Stimulated activated naive CD8-positive, alpha-beta T cell treated with anti-CD3 and anti-CD28 coated beads, Interleukin-15, Interleukin-2, amounts not matched to agents 100 ng/mL and 50 ng/mL, for 24 hours (primary cell): ENCODE results near the gene KLF11.
"Not testable (repeated sequence)": the region's sequence is repeated elsewhere in the genome, so short reads cannot be mapped to it uniquely, and the experiment has no call there.

ENCODE experiments used
- H3K27ac Mint-ChIP-seq: one replicate; pipeline ENCODE4 v1.8.0; 2021; ENCODE audit warnings: mild to moderate bottlenecking, mixed read lengths
- H3K27me3 Mint-ChIP-seq: one replicate; pipeline ENCODE4 v1.8.0; 2021; ENCODE audit warnings: mixed read lengths
- H3K36me3 Mint-ChIP-seq: one replicate; pipeline ENCODE4 v1.8.0; 2021; ENCODE audit warnings: low read depth, mixed read lengths
- H3K4me1 Mint-ChIP-seq: one replicate; pipeline ENCODE4 v1.8.0; 2021; ENCODE audit warnings: low read depth, mixed read lengths
- H3K4me3 Mint-ChIP-seq: one replicate; pipeline ENCODE4 v1.8.0; 2021; ENCODE audit warnings: mild to moderate bottlenecking, mixed read lengths
- H3K9me3 Mint-ChIP-seq: one replicate; pipeline ENCODE4 v1.8.0; 2021; ENCODE audit warnings: mixed read lengths

KLF11 gene

DNA sequence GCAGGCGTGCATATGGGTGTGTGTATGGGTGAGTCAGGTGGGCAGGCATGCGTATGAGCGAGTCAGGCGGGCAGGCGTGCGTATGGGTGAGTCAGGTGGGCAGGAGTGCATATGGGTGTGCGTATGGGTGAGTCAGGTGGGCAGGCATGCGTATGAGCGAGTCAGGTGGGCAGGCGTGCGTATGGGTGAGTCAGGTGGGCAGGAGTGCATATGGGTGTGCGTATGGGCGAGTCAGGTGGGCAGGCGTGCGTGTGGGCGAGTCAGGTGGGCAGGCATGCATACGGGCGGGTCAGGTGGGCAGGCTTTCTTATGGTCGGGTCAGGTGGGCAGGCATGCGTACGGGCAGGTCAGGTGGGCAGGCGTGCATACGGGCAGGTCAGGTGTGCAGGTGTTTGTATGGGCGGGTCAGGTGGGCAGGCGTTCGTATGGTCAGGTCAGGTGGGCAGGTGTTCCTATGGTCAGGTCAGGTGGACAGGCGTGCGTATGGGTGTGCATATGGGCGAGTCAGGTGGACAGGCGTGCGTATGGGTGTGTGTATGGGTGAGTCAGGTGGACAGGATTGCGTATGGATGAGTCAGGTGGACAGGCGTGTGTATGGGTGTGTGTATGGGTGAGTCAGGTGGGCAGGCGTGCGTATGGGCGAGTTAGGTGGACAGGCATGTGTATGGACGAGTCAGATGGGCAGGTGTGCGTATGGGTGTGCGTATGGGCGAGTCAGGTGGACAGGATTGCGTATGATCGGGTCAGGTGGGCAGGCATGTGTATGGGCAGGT is 28.7 kb upstream of the KLF11 start:
- Mint-ChIP-seq H3K27me3 (peaks cover 4% of the 10 kb centered on the region), H3K9me3 (peaks cover 5% of the 10 kb centered on the region), H3K4me3 (no peak overlapping the region), H3K36me3 (no peaks in the 10 kb centered on the region), H3K27ac (no peak overlapping the region), H3K4me1 (no peaks in the 10 kb centered on the region)

DNA sequence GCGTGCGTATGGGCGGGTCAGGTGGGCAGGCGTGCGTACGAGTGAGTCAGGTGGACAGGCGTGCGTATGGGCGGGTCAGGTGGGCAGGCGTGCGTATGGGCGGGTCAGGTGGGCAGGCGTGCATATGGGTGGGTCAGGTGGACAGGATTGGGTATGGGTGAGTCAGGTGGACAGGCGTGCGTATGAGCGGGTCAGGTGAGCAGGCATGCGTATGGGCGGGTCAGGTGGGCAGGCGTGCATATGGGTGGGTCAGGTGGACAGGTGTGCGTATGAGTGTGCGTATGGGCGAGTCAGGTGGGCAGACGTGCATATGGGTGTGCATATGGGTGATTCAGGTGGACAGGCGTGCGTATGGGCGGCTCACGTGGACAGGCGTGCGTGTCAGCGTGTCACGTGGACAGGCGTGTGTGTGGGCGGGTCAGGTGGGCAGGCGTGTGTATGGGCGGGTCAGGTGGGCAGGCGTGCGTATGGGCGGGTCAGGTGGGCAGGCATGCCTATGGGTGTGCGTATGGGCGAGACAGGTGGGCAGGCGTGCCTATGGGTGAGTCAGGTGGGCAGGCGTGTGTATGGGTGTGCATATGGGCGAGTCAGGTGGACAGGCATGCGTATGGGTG is 27.9 kb upstream of the KLF11 start:
- H3K27me3 Mint-ChIP-seq, H3K4me3 Mint-ChIP-seq, H3K4me1 Mint-ChIP-seq, H3K36me3 Mint-ChIP-seq, H3K9me3 Mint-ChIP-seq, H3K27ac Mint-ChIP-seq: not testable (repeated sequence)

DNA sequence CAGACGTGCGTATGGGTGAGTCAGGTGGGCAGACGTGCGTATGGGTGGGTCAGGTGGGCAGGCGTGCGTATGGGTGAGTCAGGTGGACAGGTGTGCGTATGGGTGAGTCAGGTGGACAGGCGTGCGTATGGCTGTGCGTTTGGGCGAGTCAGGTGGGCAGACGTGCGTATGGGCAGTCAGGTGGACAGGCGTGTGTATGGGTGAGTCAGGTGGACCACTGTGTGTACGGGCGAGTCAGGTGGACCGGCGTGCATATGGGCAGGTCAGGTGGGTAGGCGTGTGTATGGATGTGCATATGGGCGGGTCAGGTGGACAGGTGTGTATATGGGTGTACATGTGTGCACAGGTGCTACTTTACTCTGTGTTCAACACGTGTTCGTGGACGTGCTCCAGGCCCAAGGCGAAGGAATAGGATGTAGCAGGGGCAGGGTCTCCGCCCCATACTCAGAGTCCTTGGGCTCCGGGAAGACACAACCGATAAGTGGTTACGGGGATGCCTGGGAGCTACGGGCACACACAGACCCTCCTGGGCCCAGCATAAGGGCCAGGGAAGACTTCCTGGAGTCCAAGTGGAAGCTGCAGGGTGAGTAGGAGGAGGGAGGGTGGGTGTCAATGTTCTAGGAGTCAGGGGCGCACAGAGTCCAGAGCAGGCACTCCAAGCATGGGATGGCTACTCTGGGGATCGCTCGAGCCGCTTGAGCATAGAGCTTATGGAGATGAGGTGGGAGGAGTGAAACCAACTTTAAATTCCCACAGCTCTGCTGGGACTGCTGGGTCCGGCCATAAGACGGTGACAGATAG is 27.1 kb upstream of the KLF11 start:
- H3K4me1 Mint-ChIP-seq = no peaks in the 10 kb centered on the region

DNA sequence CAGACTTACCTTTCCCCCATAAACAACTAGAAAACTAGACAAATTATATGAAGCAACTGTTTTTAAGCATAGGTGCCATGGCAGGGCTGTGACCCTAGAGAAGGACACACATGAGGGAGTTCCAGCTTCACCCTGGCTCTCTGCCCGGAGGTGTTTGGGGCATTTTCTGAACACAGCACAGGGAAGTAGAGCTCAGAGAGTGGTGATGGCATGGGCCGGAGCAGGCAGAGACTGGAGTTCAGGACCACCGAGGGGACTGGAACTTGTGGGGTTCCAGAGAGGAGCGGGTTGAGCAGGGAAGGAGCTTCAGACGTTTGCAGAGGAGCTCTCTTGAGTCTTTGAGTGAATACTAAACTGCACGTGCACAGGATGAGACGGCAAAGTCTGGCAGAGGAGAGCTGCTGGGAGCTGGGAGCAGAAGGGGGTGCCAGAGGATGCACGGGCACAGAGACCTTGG is 26.5 kb upstream of the KLF11 start:
- no peak overlapping the region for H3K4me3 Mint-ChIP-seq
- H3K36me3 Mint-ChIP-seq = no peaks in the 10 kb centered on the region
- no peaks in the 10 kb centered on the region for H3K4me1 Mint-ChIP-seq
- H3K27ac Mint-ChIP-seq = no peak overlapping the region
- peaks cover 4% of the 10 kb centered on the region for H3K27me3 Mint-ChIP-seq
- peaks cover 5% of the 10 kb centered on the region for H3K9me3 Mint-ChIP-seq

More for the DNA sequence above, 27.1 kb upstream of the KLF11 start:
- Mint-ChIP-seq H3K9me3 (peaks cover 5% of the 10 kb centered on the region), H3K4me3 (no peak overlapping the region), H3K27ac (no peak overlapping the region), H3K36me3 (no peaks in the 10 kb centered on the region), H3K27me3 (peaks cover 4% of the 10 kb centered on the region)

DNA sequence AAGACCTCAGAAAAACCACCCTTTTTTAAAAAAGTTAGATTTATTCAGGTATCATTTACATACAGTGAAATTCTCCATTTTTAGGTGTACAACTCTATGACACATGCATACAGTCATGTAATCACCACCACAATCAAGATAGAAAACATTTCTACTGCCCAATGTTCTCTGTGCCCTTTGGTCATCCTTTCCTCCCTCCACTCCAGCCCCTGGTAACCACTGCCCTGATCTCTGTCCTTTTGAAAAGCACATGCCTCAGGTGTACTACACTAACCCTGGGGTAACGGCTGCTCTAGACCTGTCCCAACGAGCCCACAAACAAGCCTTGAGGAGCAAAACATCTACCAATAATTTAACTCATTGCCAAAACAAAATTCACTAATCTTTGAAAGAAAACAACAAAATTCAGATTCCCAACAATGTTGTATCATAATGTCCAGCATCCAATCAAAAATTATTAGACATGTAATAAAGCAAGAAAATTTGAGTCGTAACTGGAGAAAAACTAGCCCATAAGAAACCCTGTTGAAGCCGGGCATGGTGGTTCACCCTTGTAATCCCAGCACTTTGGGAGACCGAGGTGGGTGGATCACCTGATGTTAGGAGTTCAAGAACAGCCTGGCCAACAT is 25.9 kb upstream of the KLF11 start:
- Mint-ChIP-seq H3K9me3 (peaks cover 5% of the 10 kb centered on the region), H3K27ac (no peak overlapping the region), H3K4me1 (no peaks in the 10 kb centered on the region), H3K36me3 (no peaks in the 10 kb centered on the region), H3K4me3 (no peak overlapping the region), H3K27me3 (peaks cover 4% of the 10 kb centered on the region)

DNA sequence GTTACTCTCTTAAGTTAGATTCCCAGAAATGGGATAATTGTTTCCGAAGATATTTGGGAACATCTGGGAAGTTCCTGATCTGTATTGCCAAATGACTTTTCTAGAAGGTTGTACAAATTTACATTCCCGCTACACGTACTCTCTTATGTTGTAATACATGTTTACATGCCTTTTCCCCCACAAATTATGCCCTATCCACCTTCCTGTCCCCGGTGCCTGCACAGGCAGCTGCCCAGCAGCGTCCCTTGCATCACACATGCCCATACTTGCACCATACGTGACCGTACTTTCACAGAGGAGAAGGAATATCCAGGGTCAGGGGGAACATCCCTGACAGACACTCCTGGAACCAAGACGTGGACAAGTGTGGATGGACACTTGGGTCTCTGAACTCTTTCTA is 24.2 kb upstream of the KLF11 start:
- Mint-ChIP-seq H3K27ac (no peak overlapping the region), H3K4me1 (no peaks in the 10 kb centered on the region), H3K27me3 (peaks cover 4% of the 10 kb centered on the region), H3K4me3 (no peak overlapping the region), H3K36me3 (no peaks in the 10 kb centered on the region), H3K9me3 (peaks cover 5% of the 10 kb centered on the region)

DNA sequence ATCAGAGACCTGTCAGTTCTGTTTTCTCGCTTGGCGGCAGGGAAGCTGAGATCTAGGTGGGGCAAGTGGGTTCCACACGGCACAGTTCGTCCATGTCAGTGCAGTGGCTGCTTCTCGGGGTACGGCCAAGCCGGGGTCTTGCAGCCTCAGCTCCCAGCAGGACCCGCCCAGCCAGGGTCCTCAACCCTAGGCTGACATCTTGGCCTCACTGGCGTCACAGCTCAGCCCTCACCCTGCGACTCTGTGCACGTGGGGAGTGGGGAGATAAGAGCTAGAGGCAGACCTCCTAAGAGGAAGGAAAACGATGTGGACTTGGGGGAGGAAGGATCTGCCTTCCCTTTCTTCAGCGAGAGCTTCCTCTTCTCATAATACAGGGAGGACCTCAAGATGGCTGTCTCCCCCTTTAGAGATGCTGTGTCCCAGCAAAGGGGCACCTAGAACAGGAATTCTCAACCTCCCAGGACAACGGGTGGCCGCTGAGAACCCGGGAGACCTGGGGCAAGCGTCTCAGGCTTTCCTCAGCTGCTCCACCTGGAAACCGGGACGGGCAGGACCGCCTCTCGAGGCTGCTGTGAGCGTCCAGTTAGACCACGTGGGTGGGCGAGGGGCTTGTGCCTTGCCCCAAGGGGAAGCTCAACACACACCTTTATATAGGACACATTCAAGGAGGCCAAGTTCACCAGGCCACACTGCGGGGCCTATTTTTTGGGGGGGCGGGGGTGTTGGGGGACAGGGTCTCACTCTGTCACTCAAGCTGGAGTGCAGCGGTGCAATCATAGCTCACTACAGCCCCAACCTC is 23.5 kb upstream of the KLF11 start:
- H3K4me1 Mint-ChIP-seq = no peaks in the 10 kb centered on the region
- H3K27me3 Mint-ChIP-seq = peaks cover 4% of the 10 kb centered on the region
- peaks cover 5% of the 10 kb centered on the region for H3K9me3 Mint-ChIP-seq
- H3K27ac Mint-ChIP-seq = no peak overlapping the region
- H3K4me3 Mint-ChIP-seq = no peak overlapping the region
- H3K36me3 Mint-ChIP-seq = no peaks in the 10 kb centered on the region

DNA sequence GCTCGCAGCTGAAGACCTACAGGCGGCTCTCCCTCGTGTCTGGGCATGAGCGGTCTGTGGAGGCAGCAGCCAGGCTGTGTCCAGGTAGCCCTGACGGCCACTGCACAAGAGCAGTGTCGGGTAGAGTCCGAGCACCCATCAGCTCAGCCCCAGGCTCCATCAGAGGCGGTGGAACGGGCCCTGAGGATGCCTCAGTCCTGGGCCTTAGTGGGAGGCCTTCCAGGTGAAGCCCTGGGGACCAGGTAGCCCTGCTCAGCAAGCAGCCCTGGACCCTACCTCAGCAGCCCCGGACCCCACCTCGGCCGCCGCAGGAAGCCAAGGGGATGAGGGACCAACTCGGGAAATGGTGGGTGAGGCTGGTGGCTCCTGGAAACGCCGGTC is 21.3 kb upstream of the KLF11 start:
- no peak overlapping the region for H3K4me3 Mint-ChIP-seq
- no peaks in the 10 kb centered on the region for H3K4me1 Mint-ChIP-seq
- H3K36me3 Mint-ChIP-seq = no peaks in the 10 kb centered on the region
- H3K27me3 Mint-ChIP-seq = peaks cover 4% of the 10 kb centered on the region
- H3K27ac Mint-ChIP-seq = no peak overlapping the region
- peaks cover 5% of the 10 kb centered on the region for H3K9me3 Mint-ChIP-seq

DNA sequence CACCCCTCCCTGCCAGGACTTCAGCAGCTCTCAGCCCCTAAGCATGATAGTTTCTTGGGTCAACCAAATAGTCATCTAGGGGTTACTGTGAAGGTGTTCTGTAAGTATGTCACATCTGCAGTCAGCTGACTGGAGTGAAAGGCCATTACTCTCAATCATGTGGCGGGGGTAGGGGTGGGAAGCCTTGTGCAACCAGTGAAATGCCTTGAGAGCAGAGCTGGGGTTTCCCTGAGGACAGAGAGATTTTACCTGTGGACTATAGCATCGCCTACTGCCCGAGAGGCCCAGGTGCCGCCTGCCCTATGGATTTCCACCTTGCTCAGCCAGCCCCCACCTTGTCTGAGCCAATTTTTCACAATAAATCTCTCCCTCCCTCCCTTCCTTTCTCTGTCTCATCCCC is 20.9 kb upstream of the KLF11 start:
- Mint-ChIP-seq H3K4me3 (no peak overlapping the region), H3K36me3 (no peaks in the 10 kb centered on the region), H3K4me1 (no peaks in the 10 kb centered on the region), H3K9me3 (peaks cover 2% of the 10 kb centered on the region), H3K27ac (no peak overlapping the region), H3K27me3 (peaks cover 1% of the 10 kb centered on the region)

DNA sequence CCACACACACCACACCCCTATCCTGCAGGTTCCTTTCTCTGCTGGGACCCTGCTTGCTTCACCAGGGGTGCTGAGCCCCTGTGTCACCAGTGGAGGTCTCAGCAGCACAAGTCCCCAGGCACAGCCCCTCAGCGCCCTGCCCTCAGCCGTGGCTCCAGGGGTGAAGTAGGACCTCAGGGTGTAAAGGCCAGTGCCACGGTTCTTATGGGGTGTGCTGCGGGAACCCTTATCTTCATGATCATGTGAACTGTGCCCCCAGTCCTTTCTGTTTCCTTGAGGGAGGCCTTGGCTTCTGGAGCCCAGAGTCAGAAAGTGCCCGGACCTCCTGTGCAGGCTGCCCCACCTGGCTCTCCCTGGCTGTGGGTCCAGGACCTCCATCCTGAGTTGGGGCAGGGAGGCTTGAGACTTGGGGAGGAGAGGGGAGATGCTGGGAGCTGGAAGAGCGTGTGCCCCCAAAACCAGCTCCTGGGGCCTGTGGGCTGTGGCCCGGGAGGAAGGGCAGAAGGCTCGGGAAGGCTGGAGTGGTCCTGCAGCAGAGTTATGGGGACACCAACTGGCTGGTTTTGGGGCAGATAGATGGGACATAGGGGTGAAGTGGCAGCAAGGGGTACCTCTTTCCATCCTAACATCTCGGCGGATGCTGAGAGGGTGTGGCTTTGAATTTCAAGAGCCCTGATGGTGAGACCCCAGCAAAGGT is 20.2 kb upstream of the KLF11 start:
- no peaks in the 10 kb centered on the region for H3K9me3 Mint-ChIP-seq
- no peaks in the 10 kb centered on the region for H3K27me3 Mint-ChIP-seq
- no peak overlapping the region for H3K4me3 Mint-ChIP-seq
- no peak overlapping the region for H3K27ac Mint-ChIP-seq
- H3K4me1 Mint-ChIP-seq = no peaks in the 10 kb centered on the region
- no peaks in the 10 kb centered on the region for H3K36me3 Mint-ChIP-seq

DNA sequence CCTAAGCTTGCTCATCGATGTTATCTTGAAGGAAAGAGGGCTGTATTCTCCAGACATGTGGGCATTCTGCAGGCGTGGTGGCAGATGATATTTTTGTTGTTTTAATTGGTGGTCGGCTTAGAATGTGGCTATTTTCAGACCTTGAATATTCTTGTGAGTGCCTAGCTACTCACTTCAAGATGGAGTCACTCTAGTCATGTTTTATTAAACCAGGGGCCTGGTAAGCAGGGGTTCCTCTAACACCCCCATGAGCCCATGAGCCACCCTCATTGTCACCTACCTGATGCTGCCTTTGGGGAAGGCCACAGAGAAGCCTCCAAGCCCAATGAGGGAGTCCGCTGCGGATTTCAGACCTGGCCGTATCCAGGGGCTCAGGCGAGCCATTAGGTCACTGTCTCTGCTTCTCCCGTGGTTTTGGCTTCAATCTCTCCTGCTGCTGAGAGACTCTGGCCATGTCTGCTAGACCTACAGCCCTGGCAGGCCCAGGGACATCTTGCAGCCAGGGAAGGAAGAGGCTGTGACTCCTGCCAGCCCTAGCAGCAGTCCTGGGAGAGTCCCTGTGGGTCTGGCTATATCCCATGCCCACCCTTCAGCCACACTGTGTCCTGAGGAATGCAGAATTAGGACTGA is 16.3 kb upstream of the KLF11 start:
- no peaks in the 10 kb centered on the region for H3K27me3 Mint-ChIP-seq
- H3K4me3 Mint-ChIP-seq = no peak overlapping the region
- no peaks in the 10 kb centered on the region for H3K36me3 Mint-ChIP-seq
- H3K4me1 Mint-ChIP-seq = peaks cover 21% of the 10 kb centered on the region
- no peaks in the 10 kb centered on the region for H3K9me3 Mint-ChIP-seq
- H3K27ac Mint-ChIP-seq = no peak overlapping the region

DNA sequence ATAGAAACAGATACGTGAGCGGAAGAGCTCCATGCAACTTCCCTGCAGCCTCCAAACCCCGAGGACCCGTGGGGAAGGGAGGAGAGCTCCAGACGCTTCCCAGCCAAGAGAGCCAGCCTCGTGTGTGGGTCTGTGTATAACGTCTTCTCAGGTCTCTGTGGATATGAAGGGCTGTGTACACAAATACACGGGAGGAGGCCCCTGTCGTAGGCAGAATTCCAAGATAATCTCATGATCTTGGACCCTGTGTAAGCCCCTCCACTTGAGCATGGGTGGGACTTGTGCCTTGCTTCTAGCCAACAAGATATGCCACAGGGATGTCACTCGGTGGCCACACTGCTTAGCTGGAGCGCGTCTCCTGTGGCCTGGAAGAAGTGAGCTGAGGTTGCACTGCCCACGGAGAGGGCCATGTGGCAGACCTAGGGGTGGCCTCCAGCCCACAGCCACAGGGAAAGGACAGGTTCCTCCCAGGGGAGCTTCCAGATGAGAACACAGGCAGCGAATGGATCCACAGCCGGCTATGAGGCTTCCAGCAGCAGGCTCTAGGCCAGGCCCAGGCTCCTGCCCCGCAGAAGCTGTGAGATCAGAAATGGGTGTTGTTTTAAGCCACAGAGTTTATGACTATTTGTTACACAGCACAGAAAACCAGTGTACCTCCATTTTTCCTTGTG is 15.6 kb upstream of the KLF11 start:
- Mint-ChIP-seq H3K4me3 (no peak overlapping the region), H3K36me3 (no peaks in the 10 kb centered on the region), H3K27me3 (no peaks in the 10 kb centered on the region), H3K9me3 (no peaks in the 10 kb centered on the region), H3K4me1 (peaks cover 21% of the 10 kb centered on the region), H3K27ac (no peak overlapping the region)

DNA sequence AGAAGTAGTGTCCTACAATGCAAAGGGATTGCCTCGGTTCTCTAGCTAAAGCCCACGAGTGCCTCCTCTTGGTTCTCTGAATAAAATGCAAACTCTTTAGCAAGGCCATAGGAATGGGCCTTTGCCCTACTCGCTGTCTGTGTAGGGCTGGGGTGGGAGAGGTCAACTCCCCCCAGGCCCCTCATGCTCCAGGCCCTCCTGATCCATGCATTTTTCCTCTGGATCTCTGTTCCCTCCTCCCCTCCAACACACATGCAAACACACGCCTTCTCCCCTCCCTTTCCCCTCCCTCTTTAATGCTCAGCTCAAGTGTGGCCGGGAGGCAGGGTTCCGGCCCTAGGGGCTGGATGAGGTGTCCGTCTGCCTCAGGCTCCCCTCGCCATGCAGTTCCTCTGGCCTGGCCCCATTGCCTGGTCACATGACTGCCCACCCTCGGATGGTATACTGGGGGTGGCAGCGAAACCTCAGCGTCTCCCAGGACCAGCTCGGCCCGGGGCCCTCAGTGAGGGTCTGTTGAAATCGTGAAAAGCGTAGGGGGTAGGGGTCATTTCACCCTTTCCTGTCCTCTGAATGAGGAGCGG is 14.9 kb upstream of the KLF11 start:
- no peaks in the 10 kb centered on the region for H3K36me3 Mint-ChIP-seq
- H3K9me3 Mint-ChIP-seq = no peaks in the 10 kb centered on the region
- no peaks in the 10 kb centered on the region for H3K27me3 Mint-ChIP-seq
- H3K4me1 Mint-ChIP-seq = peaks cover 21% of the 10 kb centered on the region
- H3K4me3 Mint-ChIP-seq = no peak overlapping the region
- H3K27ac Mint-ChIP-seq = no peak overlapping the region
